Measurements from ENCODE around the gene PVALEF.

PVALEF gene

GRCh38 chr17:81129289-81129688 lies 36.0 kb upstream of the PVALEF start:
- no peak for DNase-seq

- no peak for DNase-seq
Observed at GRCh38 chr17:81129711-81130367, 35.5 kb upstream of the PVALEF start.

- DNase-seq, result no peak
Observed at GRCh38 chr17:81130385-81131361, 34.6 kb upstream of the PVALEF start.

GRCh38 chr17:81131486-81132196 lies 33.7 kb upstream of the PVALEF start:
- DNase-seq, result no peak

GRCh38 chr17:81132197-81132540 lies 33.1 kb upstream of the PVALEF start:
- no peak for DNase-seq

GRCh38 chr17:81132770-81133723 lies 32.3 kb upstream of the PVALEF start:
- DNase-seq, result no peak

GRCh38 chr17:81134064-81134781 lies 31.1 kb upstream of the PVALEF start:
- DNase-seq, result no peak

- DNase-seq, result no peak
Observed at GRCh38 chr17:81135505-81136278, 29.6 kb upstream of the PVALEF start.

- DNase-seq, result no peak
Observed at GRCh38 chr17:81136366-81136765, 28.9 kb upstream of the PVALEF start.

- no peak for DNase-seq
Observed at GRCh38 chr17:81137248-81137647, 28.1 kb upstream of the PVALEF start.

- DNase-seq, result no peak
Observed at GRCh38 chr17:81138083-81138482, 27.2 kb upstream of the PVALEF start.

- DNase-seq, result no peak
Observed at GRCh38 chr17:81138500-81138899, 26.8 kb upstream of the PVALEF start.

- no peak for DNase-seq
Observed at GRCh38 chr17:81139428-81139827, 25.9 kb upstream of the PVALEF start.

- no peak for DNase-seq
Observed at GRCh38 chr17:81140018-81140417, 25.3 kb upstream of the PVALEF start.

GRCh38 chr17:81140695-81141094 lies 24.6 kb upstream of the PVALEF start:
- DNase-seq, result no peak

- DNase-seq, result peak; percentile 76
Observed at GRCh38 chr17:81142301-81143199, 22.8 kb upstream of the PVALEF start.

GRCh38 chr17:81143200-81143527 lies 22.1 kb upstream of the PVALEF start:
- DNase-seq, result no peak

GRCh38 chr17:81143717-81144422 lies 21.4 kb upstream of the PVALEF start:
- no peak for DNase-seq

GRCh38 chr17:81144423-81144781 lies 20.9 kb upstream of the PVALEF start:
- DNase-seq, result no peak
